ENCODE measurements around the gene BACH2. TPM values are rescaled to one million over a fixed set of nuclear protein-coding genes. Genes with fewer than 3 reads are reported as not detected.

The BACH2 gene
- total RNA-seq, 1 donor from 2014 or later, result 7.7 TPM

GRCh38 chr6:90329386-90330077, 32.9 kb upstream of the BACH2 start:
- intact Hi-C loops (cut with DNase I), result no loop called here
- no peaks in the 10 kb centered on the region for H3K4me1 ChIP-seq
- H3K36me3 ChIP-seq, result no peaks in the 10 kb centered on the region
- H3K27me3 ChIP-seq, result no peaks in the 10 kb centered on the region
- no peaks in the 10 kb centered on the region for H3K9me3 ChIP-seq
- no peak for TF ChIP-seq CTCF (IDR thresholded peaks at IDR 0.05)
- DNase-seq (ENCODE audit: low spot score in 2 of 2), result no peak
- no peak overlapping the region for H3K27ac ChIP-seq
- H3K4me3 ChIP-seq, result no peak overlapping the region

GRCh38 chr6:90328004-90328403, 31.4 kb upstream of the BACH2 start:
- intact Hi-C loops (cut with DNase I), result no loop called here
- no peaks in the 10 kb centered on the region for H3K4me1 ChIP-seq
- no peak for DNase-seq (ENCODE audit: low spot score in 2 of 2)
- no peak overlapping the region for H3K4me3 ChIP-seq
- H3K9me3 ChIP-seq, result no peaks in the 10 kb centered on the region
- no peaks in the 10 kb centered on the region for H3K27me3 ChIP-seq
- no peak for TF ChIP-seq CTCF (IDR thresholded peaks at IDR 0.05)
- H3K36me3 ChIP-seq, result no peaks in the 10 kb centered on the region
- no peak overlapping the region for H3K27ac ChIP-seq

DNA sequence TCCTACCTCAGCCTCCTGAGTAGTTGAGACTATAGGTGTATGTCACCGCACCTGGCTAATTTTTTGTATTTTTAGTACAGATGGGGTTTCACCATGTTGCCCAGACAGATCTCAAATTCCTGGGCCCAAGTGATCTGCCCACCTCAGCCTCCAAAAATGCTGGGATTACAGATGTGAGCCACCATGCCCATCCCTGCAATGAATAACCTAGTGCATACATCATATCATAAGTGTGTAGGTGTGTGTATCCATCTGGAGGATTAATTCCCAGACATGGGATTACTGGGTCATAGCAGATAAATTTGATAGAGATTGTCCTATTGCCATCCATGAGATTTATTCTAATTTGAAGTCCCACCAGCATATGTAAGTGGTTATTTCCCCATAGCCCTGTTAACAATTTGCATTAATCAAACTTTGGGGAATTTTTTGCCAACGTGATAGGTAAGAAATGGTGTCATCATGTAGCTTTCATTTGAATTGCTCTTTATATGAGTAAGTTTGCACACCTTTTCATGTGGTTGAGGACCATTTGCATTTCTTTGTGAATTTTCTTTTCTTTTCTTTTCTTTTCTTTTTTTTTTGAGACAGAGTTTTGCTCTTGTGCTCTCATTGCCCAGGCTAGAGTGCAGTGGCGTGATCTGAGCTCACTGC, 29.9 kb upstream of the BACH2 start:
- Histone ChIP-seq H3K4me1 (no peaks in the 10 kb centered on the region), H3K9me3 (no peaks in the 10 kb centered on the region), H3K36me3 (no peaks in the 10 kb centered on the region), H3K27me3 (no peaks in the 10 kb centered on the region), H3K27ac (no peak overlapping the region), H3K4me3 (no peak overlapping the region)
- intact Hi-C loops (cut with DNase I), result no loop called here
- TF ChIP-seq CTCF (IDR thresholded peaks at IDR 0.05), result no peak
- DNase-seq (ENCODE audit: low spot score in 2 of 2), result no peak

GRCh38 chr6:90323706-90324105, 27.1 kb upstream of the BACH2 start:
- Histone ChIP-seq H3K4me3 (no peak overlapping the region), H3K4me1 (no peaks in the 10 kb centered on the region), H3K36me3 (no peaks in the 10 kb centered on the region), H3K9me3 (no peaks in the 10 kb centered on the region), H3K27ac (no peak overlapping the region), H3K27me3 (no peaks in the 10 kb centered on the region)
- no peak for TF ChIP-seq CTCF (IDR thresholded peaks at IDR 0.05)
- intact Hi-C loops (cut with DNase I), result no loop called here
- DNase-seq (ENCODE audit: low spot score in 2 of 2), result no peak

- TF ChIP-seq CTCF (IDR thresholded peaks at IDR 0.05), result no peak
- Histone ChIP-seq H3K4me3 (no peak overlapping the region), H3K27me3 (no peaks in the 10 kb centered on the region), H3K4me1 (no peaks in the 10 kb centered on the region), H3K36me3 (no peaks in the 10 kb centered on the region), H3K27ac (no peak overlapping the region), H3K9me3 (no peaks in the 10 kb centered on the region)
- no peak for DNase-seq (ENCODE audit: low spot score in 2 of 2)
- intact Hi-C loops (cut with DNase I), result no loop called here
These were observed 26.4 kb upstream of the BACH2 start for GRCh38 chr6:90322976-90323474.

All from ascending aorta (tissue), 2 donors.